ENCODE results near the gene OR2A5. TPM values are rescaled to one million over a fixed set of nuclear protein-coding genes. Genes with fewer than 3 reads are reported as not detected.

Gene OR2A5
- total and polyA plus RNA-seq, 9 of the 15 experiments (the other 6 are each of a cell fraction or from before 2014, with no cell fraction given) = not detected

- H3K79me2 ChIP-seq (ENCODE audit: control insufficient read depth, insufficient read depth, low read length) = no peaks in the 10 kb centered on the region
- H3K27me3 ChIP-seq (ENCODE audit: control insufficient read depth in 2 of 2, insufficient read depth in 2 of 2, low read length in 2 of 2) = no peaks in the 10 kb centered on the region
- no peak overlapping the region for H3K27ac ChIP-seq (ENCODE audit: extremely low read depth, low read depth, low read length)
- H3K36me3 ChIP-seq (ENCODE audit: control insufficient read depth, insufficient read depth, low read length) = no peaks in the 10 kb centered on the region
- FAIRE-seq (no peak), DNase-seq (ENCODE audit: extremely low read depth in 1 of 4, low spot score in 3 of 4) (no peak), ATAC-seq (no peak)
- in situ Hi-C loops (cut with MboI) (no loop called here), intact Hi-C loops (cut with micrococcal nuclease) (no loop called here)
- no peaks in the 10 kb centered on the region for H3K4me1 ChIP-seq (replicated peaks in 1 of 2; ENCODE audit: control insufficient read depth in 2 of 2, insufficient read depth in 2 of 2, low read length in 2 of 2)
- no TSS peak for BruUV-seq (replicated peaks)
- no peaks in the 10 kb centered on the region for H4K20me1 ChIP-seq (replicated peaks; ENCODE audit: control insufficient read depth, insufficient read depth, low read length)
- 5% methylated on average over 4 of the region's 4 CpGs for WGBS (ENCODE audit: insufficient coverage, low coverage, missing lambda C conversion rate)
- ChIA-PET POLR2A (no interaction called here), CTCF (ENCODE audit: low intra/inter-chr PET ratio) (no interaction called here)
- TF ChIP-seq TSHZ1 (CRISPR knock-in tag; IDR thresholded peaks at IDR 0.05) (no peak), CCAR2 (IDR thresholded peaks at IDR 0.05; ENCODE audit: low read depth, low read length) (no peak), POLR3G (IDR thresholded peaks at IDR 0.05; ENCODE audit: extremely low read depth, insufficient read length, insufficient replicate concordance) (no peak), NFIC (IDR thresholded peaks at IDR 0.05) (peak; percentile 98), ZNF146 (CRISPR knock-in tag; IDR thresholded peaks at IDR 0.05; ENCODE audit: unreplicated experiment) (no peak), FOXA1 (IDR thresholded peaks at IDR 0.05; ENCODE audit: borderline replicate concordance) (no peak), KLF10 (CRISPR knock-in tag; IDR thresholded peaks at IDR 0.05) (no peak), ZNF274 (IDR thresholded peaks at IDR 0.05; ENCODE audit: borderline replicate concordance, low read depth, low read length) (no peak), SMAD1 (IDR thresholded peaks at IDR 0.05; ENCODE audit: low read depth, low read length, partially characterized antibody) (peak; percentile 67), NFIX (CRISPR knock-in tag; IDR thresholded peaks at IDR 0.05; ENCODE audit: low read depth) (peak; percentile 89), SRSF9 (IDR thresholded peaks at IDR 0.05; ENCODE audit: borderline replicate concordance, low read depth, low read length) (no peak), POU5F1 (IDR thresholded peaks at IDR 0.05; ENCODE audit: borderline replicate concordance, low read depth, low read length, partially characterized antibody) (no peak), ILF3 (IDR thresholded peaks at IDR 0.05; ENCODE audit: borderline replicate concordance) (no peak), EP300 (IDR thresholded peaks at IDR 0.05; ENCODE audit: low read length) (no peak)
- no peaks in the 10 kb centered on the region for H3K9me1 ChIP-seq (ENCODE audit: control insufficient read depth, insufficient read depth, low read length)
- no peak overlapping the region for H3K9ac ChIP-seq (ENCODE audit: insufficient read depth in 1 of 2, low read depth in 2 of 2, low read length in 2 of 2)
- H2AFZ ChIP-seq (ENCODE audit: low read depth, low read length) = no peak overlapping the region
- H3K9me3 ChIP-seq (replicated peaks; ENCODE audit: control insufficient read depth, insufficient read depth, low read depth, low read length) = no peaks in the 10 kb centered on the region
- no peak overlapping the region for H3K4me2 ChIP-seq (ENCODE audit: insufficient read depth, low read length)
- no peak overlapping the region for H3K4me3 ChIP-seq
Measured at GRCh38 chr7:144086730-144087129, 38.0 kb downstream of the OR2A5 start.

Data from K562 (cell line).